Panc1 (cell line): ENCODE results near the gene DDOST.

ENCODE experiments used
- CTCF ChIP-seq: fragments of 450-650 bp; IDR thresholded peaks from 2 replicates; pipeline ENCODE4 v1.5.1; 2017; ENCODE audit warnings: mild to moderate bottlenecking
- REST ChIP-seq, 2 experiments: IDR thresholded peaks; 2 replicates each; pipeline ENCODE4 v1.6.1; 2011 to 2012; ENCODE audit warnings: low read depth in 2 of 2, control low read depth in 1 of 2, low read length in 1 of 2, mild to moderate bottlenecking in 1 of 2, moderate library complexity in 1 of 2; ENCODE audit not compliant: insufficient read depth in 1 of 2

- TF ChIP-seq CTCF (peak; percentile 91), REST (IDR thresholded peaks at IDR 0.05; ENCODE audit: insufficient read depth in 1 of 2, low read depth in 2 of 2, low read length in 1 of 2) (no peak)
Observed at GRCh38 chr1:20640183-20640597, 21.0 kb downstream of the DDOST start.
